CD14-positive monocyte (primary cell): ENCODE measurements around the gene ATG7. TPM values are rescaled to one million over a fixed set of nuclear protein-coding genes. Genes with fewer than 3 reads are reported as not detected.

Source experiments
- DNase-seq, 3 donors: peaks; one replicate each; pipeline ENCODE4 v3.0.0-alpha.2; 2011 to 2022
- H2AFZ ChIP-seq: 2 replicates; pipeline ENCODE4 v1.6.0; 2012; ENCODE audit warnings: mild to moderate bottlenecking, low read depth, low read length, inconsistent platforms; ENCODE audit not compliant: insufficient read depth, poor library complexity, severe bottlenecking
- H3K27ac ChIP-seq, 2 donors: 1 replicate in 1 of 2; 2 replicates in 1 of 2; pipeline ENCODE4 v1.5.1; 2012 to 2013; ENCODE audit warnings: low read length in 2 of 2, control low read depth in 1 of 2, inconsistent platforms in 1 of 2, low read depth in 1 of 2, mild to moderate bottlenecking in 1 of 2
- H3K27me3 ChIP-seq, 2 donors: one replicate each; pipeline versions ENCODE4 v1.6.0 to v1.6.1; 2011 to 2013; ENCODE audit warnings: low read length in 2 of 2; ENCODE audit not compliant: control insufficient read depth in 2 of 2, insufficient read depth in 2 of 2
- H3K36me3 ChIP-seq, 2 donors: replicated peaks in 1 of 2; 1 replicate in 1 of 2; 2 replicates in 1 of 2; pipeline versions ENCODE4 v1.5.1 to v1.6.1; 2012 to 2013; ENCODE audit warnings: low read length in 2 of 2, control low read depth in 1 of 2, inconsistent platforms in 1 of 2, mild to moderate bottlenecking in 1 of 2; ENCODE audit not compliant: insufficient read depth in 2 of 2, control insufficient read depth in 1 of 2
- H3K4me1 ChIP-seq, 2 donors: 1 replicate in 1 of 2; 2 replicates in 1 of 2; pipeline versions ENCODE4 v1.5.1 to v1.6.1; 2012 to 2013; ENCODE audit warnings: low read length in 2 of 2, control low read depth in 1 of 2, inconsistent platforms in 1 of 2, mild to moderate bottlenecking in 1 of 2, moderate library complexity in 1 of 2; ENCODE audit not compliant: insufficient read depth in 2 of 2, control insufficient read depth in 1 of 2
- H3K4me2 ChIP-seq: replicated peaks from 2 replicates; pipeline ENCODE3; 2012; ENCODE audit warnings: low read length, moderate library complexity, mild to moderate bottlenecking; ENCODE audit not compliant: poor library complexity, severe bottlenecking; ENCODE audit errors: extremely low read depth
- H3K4me3 ChIP-seq, 3 experiments: fragments of 200-600 bp in 1 of 3; sonication (generic) in 1 of 3; replicated peaks in 1 of 3; 1 replicate in 2 of 3; 2 replicates in 1 of 3; pipeline ENCODE4 v1.5.1; 2011 to 2013; ENCODE audit warnings: low read length in 3 of 3, mild to moderate bottlenecking in 3 of 3, control low read depth in 2 of 3, low read depth in 2 of 3, inconsistent platforms in 1 of 3, moderate library complexity in 1 of 3
- H3K79me2 ChIP-seq: 2 replicates; pipeline ENCODE4 v1.6.0; 2012; ENCODE audit warnings: mild to moderate bottlenecking, control low read depth, inconsistent platforms, low read length, moderate library complexity; ENCODE audit not compliant: insufficient read depth
- H3K9ac ChIP-seq: 2 replicates; pipeline ENCODE4 v1.6.0; 2017; ENCODE audit warnings: low read length, mild to moderate bottlenecking; ENCODE audit not compliant: insufficient read depth, poor library complexity, severe bottlenecking
- H3K9me3 ChIP-seq, 2 donors: replicated peaks in 1 of 2; 1 replicate in 1 of 2; 2 replicates in 1 of 2; pipeline versions ENCODE4 v1.5.1 to v1.6.1; 2012 to 2013; ENCODE audit warnings: low read length in 2 of 2, control low read depth in 1 of 2; ENCODE audit not compliant: control insufficient read depth in 1 of 2, insufficient read depth in 1 of 2
- H4K20me1 ChIP-seq: 2 replicates; pipeline ENCODE4 v1.6.0; 2012; ENCODE audit warnings: mild to moderate bottlenecking, low read length, control low read depth, moderate library complexity; ENCODE audit not compliant: insufficient read depth
- H3K27ac Mint-ChIP-seq, 7 donors: one replicate each; pipeline ENCODE4 v1.8.0; 2020; ENCODE audit warnings: mild to moderate bottlenecking in 7 of 7, mixed read lengths in 7 of 7, moderate library complexity in 6 of 7, inconsistent platforms in 2 of 7
- H3K27me3 Mint-ChIP-seq, 3 donors: one replicate each; pipeline ENCODE4 v1.8.0; 2021 to 2022; ENCODE audit warnings: low read depth in 3 of 3, mild to moderate bottlenecking in 3 of 3, mixed read lengths in 3 of 3, moderate library complexity in 3 of 3, inconsistent platforms in 1 of 3
- H3K36me3 Mint-ChIP-seq, 2 donors: one replicate each; pipeline ENCODE4 v1.8.0; 2020; ENCODE audit warnings: mixed read lengths in 2 of 2, inconsistent platforms in 1 of 2, mild to moderate bottlenecking in 1 of 2
- H3K4me1 Mint-ChIP-seq: one replicate; pipeline ENCODE4 v1.8.0; 2020; ENCODE audit warnings: mild to moderate bottlenecking, mixed read lengths
- H3K4me3 Mint-ChIP-seq, 2 donors: one replicate each; pipeline ENCODE4 v1.8.0; 2020; ENCODE audit warnings: mild to moderate bottlenecking in 2 of 2, mixed read lengths in 2 of 2, moderate library complexity in 1 of 2
- H3K9me3 Mint-ChIP-seq, 7 donors: one replicate each; pipeline ENCODE4 v1.8.0; 2020 to 2022; ENCODE audit warnings: mixed read lengths in 7 of 7, mild to moderate bottlenecking in 6 of 7, moderate library complexity in 6 of 7, inconsistent platforms in 2 of 7
- WGBS: methylation state at CpG from one replicate; pipeline ENCODE4 v1.1.5; 2013; ENCODE audit warnings: missing lambda C conversion rate; ENCODE audit not compliant: insufficient coverage; 5-methylcytosine and 5-hydroxymethylcytosine counted together
- intact Hi-C, 2 donors: fragments of 100-400 bp; cut with micrococcal nuclease; formaldehyde crosslinking; loops; one replicate each; pipeline versions ENCODE4 v1.15.0 to v1.15.1; 2023
- polyA plus RNA-seq, 3 donors: library from polyadenylated mRNA; depleted of rRNA in 1 of 3; unstranded in 2 of 3; stranded (reverse) in 1 of 3; fragments of 300-500 nt in 2 of 3; fragments of >200 nt in 1 of 3; fragmentation: Illumina TruSeq in 2 of 3; gene quantifications; 1 replicate in 2 of 3; 2 replicates in 1 of 3; pipeline ENCODE4 v1.2.3, GENCODE V29; 2012 to 2021
- TF ChIP-seq, protein P1 (sequence below): fragments of 200-600 bp; IDR thresholded peaks from one replicate; pipeline ENCODE4 v1.8.0; 2022; ENCODE audit warnings: antibody characterized with exemption, mild to moderate bottlenecking

The ATG7 gene
- polyA plus RNA-seq, 3 donors, result 57.4 to 101 (median 89.7) TPM

GRCh38 chr3:11602886-11603527 lies 330.8 kb downstream of the ATG7 start:
- Histone ChIP-seq H3K79me2 (peaks cover 54% of the 10 kb centered on the region), H3K9ac (no peak overlapping the region), H3K4me1 (no peaks in the 10 kb centered on the region), H3K27me3 (no peaks in the 10 kb centered on the region), H4K20me1 (peaks cover 38% of the 10 kb centered on the region), H3K4me3 (no peak overlapping the region), H3K27ac (no peak overlapping the region), H2AFZ (no peak overlapping the region), H3K4me2 (no peak overlapping the region), H3K36me3 (peaks cover 19 to 40% of the 10 kb centered on the region in 2 donors), H3K9me3 (peaks cover 0 to 2% of the 10 kb centered on the region in 2 donors)
- TF ChIP-seq, protein P1, sequence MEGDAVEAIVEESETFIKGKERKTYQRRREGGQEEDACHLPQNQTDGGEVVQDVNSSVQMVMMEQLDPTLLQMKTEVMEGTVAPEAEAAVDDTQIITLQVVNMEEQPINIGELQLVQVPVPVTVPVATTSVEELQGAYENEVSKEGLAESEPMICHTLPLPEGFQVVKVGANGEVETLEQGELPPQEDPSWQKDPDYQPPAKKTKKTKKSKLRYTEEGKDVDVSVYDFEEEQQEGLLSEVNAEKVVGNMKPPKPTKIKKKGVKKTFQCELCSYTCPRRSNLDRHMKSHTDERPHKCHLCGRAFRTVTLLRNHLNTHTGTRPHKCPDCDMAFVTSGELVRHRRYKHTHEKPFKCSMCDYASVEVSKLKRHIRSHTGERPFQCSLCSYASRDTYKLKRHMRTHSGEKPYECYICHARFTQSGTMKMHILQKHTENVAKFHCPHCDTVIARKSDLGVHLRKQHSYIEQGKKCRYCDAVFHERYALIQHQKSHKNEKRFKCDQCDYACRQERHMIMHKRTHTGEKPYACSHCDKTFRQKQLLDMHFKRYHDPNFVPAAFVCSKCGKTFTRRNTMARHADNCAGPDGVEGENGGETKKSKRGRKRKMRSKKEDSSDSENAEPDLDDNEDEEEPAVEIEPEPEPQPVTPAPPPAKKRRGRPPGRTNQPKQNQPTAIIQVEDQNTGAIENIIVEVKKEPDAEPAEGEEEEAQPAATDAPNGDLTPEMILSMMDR, result no peak
- DNase-seq, result no peak
- Mint-ChIP-seq H3K9me3 (peaks cover 0 to 9% (median 3%) of the 10 kb centered on the region in 7 donors), H3K27ac (no peak overlapping the region), H3K4me1 (peaks cover 9% of the 10 kb centered on the region), H3K4me3 (no peak overlapping the region), H3K36me3 (peaks cover 43 to 52% of the 10 kb centered on the region in 2 donors), H3K27me3 (peaks cover 0 to 1% (median 0%) of the 10 kb centered on the region in 3 donors)
- intact Hi-C loops, result no loop called here
- 100% methylated on average over 1 of the region's 5 CpGs for WGBS

DNA sequence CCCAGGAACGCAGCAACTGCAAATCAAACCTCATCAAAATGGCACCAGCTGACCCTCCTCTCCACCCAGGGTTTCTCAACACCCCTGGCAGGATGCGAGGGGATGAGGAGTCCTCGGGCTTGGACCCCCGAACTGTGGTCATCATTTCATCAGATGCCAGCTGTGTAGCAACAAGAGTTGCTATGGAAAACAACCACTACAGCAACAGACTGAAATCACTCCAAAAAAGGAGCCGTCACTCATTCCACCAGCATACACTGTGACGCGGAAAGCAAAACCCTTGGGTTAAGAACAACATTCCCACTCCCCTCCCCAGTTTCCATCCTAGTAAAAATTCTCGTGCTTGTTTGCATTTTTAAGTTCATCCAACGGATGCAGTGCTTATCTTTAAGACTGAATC lies 331.4 kb downstream of the ATG7 start:
- peaks cover 44% of the 10 kb centered on the region for H4K20me1 ChIP-seq
- WGBS, result 57% methylated on average over 8 of the region's 9 CpGs
- no peak overlapping the region for H3K9ac ChIP-seq
- H3K4me3 ChIP-seq, result no peak overlapping the region
- TF ChIP-seq, protein P1, result no peak
- peaks cover 61% of the 10 kb centered on the region for H3K79me2 ChIP-seq
- intact Hi-C loops, result no loop called here
- Mint-ChIP-seq H3K4me1 (peaks cover 13% of the 10 kb centered on the region), H3K27me3 (no peaks in the 10 kb centered on the region), H3K27ac (no peak overlapping the region), H3K36me3 (peaks cover 40 to 46% of the 10 kb centered on the region in 2 donors), H3K9me3 (peaks cover 0 to 3% (median 0%) of the 10 kb centered on the region in 7 donors), H3K4me3 (no peak overlapping the region)
- H3K27ac ChIP-seq, result no peak overlapping the region
- no peaks in the 10 kb centered on the region for H3K27me3 ChIP-seq
- no peak for DNase-seq
- peaks cover 19 to 40% of the 10 kb centered on the region in 2 donors for H3K36me3 ChIP-seq
- no peak overlapping the region for H2AFZ ChIP-seq
- H3K4me2 ChIP-seq, result no peak overlapping the region
- no peaks in the 10 kb centered on the region for H3K9me3 ChIP-seq
- no peaks in the 10 kb centered on the region for H3K4me1 ChIP-seq
